Activated B cell treated with CpG ODN at 0.5 μM for 24 hours (primary cell): Measurements from ENCODE around the gene ID1. TPM values are rescaled to one million over a fixed set of nuclear protein-coding genes. Genes with fewer than 3 reads are reported as not detected.

Experiments used
- ATAC-seq: fragments of 200-7000 bp; cut with Tn5 transposase; one replicate; pipeline ENCODE4 v1.10.0; 2021; ENCODE audit warnings: low read depth, mild to moderate bottlenecking, moderate library complexity
- CTCF ChIA-PET: fragments of 350-600 bp; sonication (Branson Sonifier 250); formaldehyde crosslinking; loops from one replicate; lab custom pipeline; 2021; ENCODE audit warnings: antibody characterized with exemption; lab: Charles Lee
- POLR2A ChIA-PET: fragments of 350-600 bp; sonication (Branson Sonifier 250); formaldehyde crosslinking; loops from one replicate; lab custom pipeline; 2021; ENCODE audit warnings: antibody characterized with exemption; lab: Charles Lee
- DNase-seq: peaks from one replicate; pipeline ENCODE4 v3.0.0; 2022
- H3K27ac Mint-ChIP-seq: one replicate; pipeline ENCODE4 v1.8.0; 2020; ENCODE audit warnings: mixed read lengths
- H3K27me3 Mint-ChIP-seq: one replicate; pipeline ENCODE4 v1.8.0; 2021; ENCODE audit warnings: mixed read lengths
- H3K36me3 Mint-ChIP-seq: one replicate; pipeline ENCODE4 v1.8.0; 2021; ENCODE audit warnings: low read depth, mixed read lengths
- H3K4me1 Mint-ChIP-seq: one replicate; pipeline ENCODE4 v1.8.0; 2021; ENCODE audit warnings: mixed read lengths
- H3K4me3 Mint-ChIP-seq: one replicate; pipeline ENCODE4 v1.8.0; 2020; ENCODE audit warnings: mild to moderate bottlenecking, mixed read lengths
- H3K9me3 Mint-ChIP-seq: one replicate; pipeline ENCODE4 v1.8.0; 2020; ENCODE audit warnings: mixed read lengths
- CTCF ChIP-seq: fragments of 200-600 bp; IDR thresholded peaks from one replicate; pipeline ENCODE4 v1.8.0; 2022; ENCODE audit warnings: antibody characterized with exemption, mild to moderate bottlenecking
- intact Hi-C: fragments of 100-400 bp; cut with micrococcal nuclease; formaldehyde crosslinking; loops from one replicate; pipeline ENCODE4 v1.15.1; 2024
- total RNA-seq: library from RNA; stranded (reverse); gene quantifications from 2 replicates; pipeline ENCODE4 v1.2.3, GENCODE V29; 2022

The ID1 gene
- total RNA-seq: 0.20 and 0.60 TPM in 2 replicates

DNA sequence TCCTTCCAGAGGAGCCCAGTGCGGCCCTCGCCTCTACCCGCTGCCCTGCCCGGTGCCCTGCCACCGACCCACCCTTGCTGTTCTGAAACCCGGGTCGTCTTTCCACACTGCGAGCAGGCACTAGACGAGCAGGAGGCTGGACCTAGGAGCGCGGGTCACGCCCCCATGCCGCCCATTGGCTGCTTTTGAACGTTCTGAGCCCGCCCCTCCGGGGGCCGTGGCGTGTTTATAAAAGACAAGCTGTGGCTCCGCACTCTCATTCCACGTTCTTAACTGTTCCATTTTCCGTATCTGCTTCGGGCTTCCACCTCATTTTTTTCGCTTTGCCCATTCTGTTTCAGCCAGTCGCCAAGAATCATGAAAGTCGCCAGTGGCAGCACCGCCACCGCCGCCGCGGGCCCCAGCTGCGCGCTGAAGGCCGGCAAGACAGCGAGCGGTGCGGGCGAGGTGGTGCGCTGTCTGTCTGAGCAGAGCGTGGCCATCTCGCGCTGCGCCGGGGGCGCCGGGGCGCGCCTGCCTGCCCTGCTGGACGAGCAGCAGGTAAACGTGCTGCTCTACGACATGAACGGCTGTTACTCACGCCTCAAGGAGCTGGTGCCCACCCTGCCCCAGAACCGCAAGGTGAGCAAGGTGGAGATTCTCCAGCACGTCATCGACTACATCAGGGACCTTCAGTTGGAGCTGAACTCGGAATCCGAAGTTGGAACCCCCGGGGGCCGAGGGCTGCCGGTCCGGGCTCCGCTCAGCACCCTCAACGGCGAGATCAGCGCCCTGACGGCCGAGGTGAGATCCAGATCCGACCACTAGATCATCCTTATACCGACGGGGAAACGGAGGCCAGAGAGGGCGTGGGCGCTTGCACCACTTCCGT, at the start of gene ID1:
Gene ID1 (plus strand): TSS at position 259 of the 871 bp plus-strand sequence. CDS start 99 bp downstream, at position 358.
- H3K4me1 Mint-ChIP-seq: peaks cover 30% of the 10 kb centered on the region
- H3K27me3 Mint-ChIP-seq: peaks cover 42% of the 10 kb centered on the region
- CTCF ChIA-PET: interaction anchor here (0.7 to 3.4 kb wide), 6 partner anchors 7 to 48 kb away, joined by 3 to 36 read pairs (median 4); no protein-coding TSS in a partner anchor
- intact Hi-C loops: loop anchor here (1.0 to 2.0 kb wide), 6 partner anchors 8 to 118 kb away; partner anchors contain the start of genes BCL2L1 and HM13
- ATAC-seq: peak; percentile 91
- no peaks in the 10 kb centered on the region for H3K9me3 Mint-ChIP-seq
- POLR2A ChIA-PET: interaction anchor here (1.2 to 1.6 kb wide), 3 partner anchors 32 to 58 kb away, joined by 5 to 15 read pairs (median 5); a partner anchor contains a TSS
- peak; percentile 81 for DNase-seq
- no peak for TF ChIP-seq CTCF
- peaks cover 3% of the 10 kb centered on the region for H3K36me3 Mint-ChIP-seq
- peak within 1 kb of the TSS; percentile 18 for H3K27ac Mint-ChIP-seq
- peak within 1 kb of the TSS; percentile 97 for H3K4me3 Mint-ChIP-seq

GRCh38 chr20:31559704-31560093, 45.4 kb upstream of the ID1 start:
- H3K4me1 Mint-ChIP-seq: peaks cover 4% of the 10 kb centered on the region
- no peak for ATAC-seq
- ChIA-PET POLR2A (interaction anchor here (0.6 to 1.0 kb wide), 2 partner anchors 54 to 115 kb away, joined by 4 to 6 read pairs; no protein-coding TSS in a partner anchor), CTCF (interaction anchor here (0.7 to 9.2 kb wide), 10 partner anchors 10 to 164 kb away, joined by 3 to 256 read pairs (median 6); no protein-coding TSS in a partner anchor)
- no peak overlapping the region for H3K4me3 Mint-ChIP-seq
- TF ChIP-seq CTCF: no peak
- no peaks in the 10 kb centered on the region for H3K27me3 Mint-ChIP-seq
- intact Hi-C loops: loop anchor here (1.0 to 5.0 kb wide), 4 partner anchors 10 to 288 kb away; partner anchors contain the start of gene FOXS1
- no peak for DNase-seq
- H3K27ac Mint-ChIP-seq: no peak overlapping the region
- H3K9me3 Mint-ChIP-seq: no peaks in the 10 kb centered on the region
- peaks cover 70% of the 10 kb centered on the region for H3K36me3 Mint-ChIP-seq

- CTCF ChIA-PET: interaction anchor here (0.7 to 9.2 kb wide), 11 partner anchors 9 to 164 kb away, joined by 3 to 256 read pairs (median 4); no protein-coding TSS in a partner anchor
- ATAC-seq: peak; percentile 67
- Mint-ChIP-seq H3K4me1 (peaks cover 4% of the 10 kb centered on the region), H3K9me3 (no peaks in the 10 kb centered on the region), H3K27ac (no peak overlapping the region), H3K36me3 (peaks cover 66% of the 10 kb centered on the region), H3K27me3 (no peaks in the 10 kb centered on the region), H3K4me3 (no peak overlapping the region)
- DNase-seq: peak; percentile 61
- peak; percentile 82 for TF ChIP-seq CTCF
- POLR2A ChIA-PET: interaction anchor here (0.6 to 1.0 kb wide), 2 partner anchors 53 to 114 kb away, joined by 4 to 6 read pairs; no protein-coding TSS in a partner anchor
- intact Hi-C loops: loop anchor here (1.0 to 5.0 kb wide), 4 partner anchors 9 to 287 kb away; partner anchors contain the start of gene FOXS1
These were observed 44.9 kb upstream of the ID1 start for GRCh38 chr20:31560094-31560745.

DNA sequence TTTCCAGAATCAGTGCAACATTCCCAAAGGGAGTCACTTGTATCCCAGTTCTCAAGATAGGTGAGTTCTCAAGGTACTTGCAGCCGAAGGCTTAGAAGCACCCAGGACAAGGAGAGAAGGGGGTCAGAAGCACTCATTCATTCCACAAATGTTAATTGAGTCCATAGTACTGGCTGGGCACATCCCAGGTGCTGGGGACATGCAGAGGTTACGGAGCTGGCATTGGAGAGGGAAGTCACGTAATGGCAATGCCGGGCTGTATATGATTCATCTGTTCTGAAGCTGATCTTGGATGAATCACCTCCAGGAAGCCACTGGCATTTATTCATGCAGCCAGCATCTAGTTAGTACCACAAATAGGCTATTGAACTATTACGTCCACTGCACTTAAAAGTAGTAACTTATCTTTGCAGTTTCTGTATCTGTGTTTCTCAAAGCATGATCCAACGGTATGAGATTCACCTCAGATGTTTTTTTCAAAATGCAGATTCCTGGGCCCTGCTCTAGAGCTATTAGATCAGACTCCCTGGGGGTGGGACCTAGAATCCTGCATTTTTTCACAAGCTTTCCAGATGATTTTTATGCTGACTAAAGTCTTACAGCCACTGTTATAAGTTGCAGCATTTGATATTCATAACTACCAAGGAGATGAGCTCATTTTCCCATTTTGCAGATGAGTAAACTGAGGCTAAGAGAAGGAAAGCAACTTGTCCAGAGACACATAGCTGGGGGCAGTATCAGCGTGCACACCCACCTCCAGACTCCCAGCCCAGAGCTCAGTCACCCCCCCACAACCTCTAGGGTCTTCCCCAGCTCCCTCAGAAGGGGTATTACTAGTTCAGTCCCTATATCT, 44.1 kb upstream of the ID1 start:
- no peak for TF ChIP-seq CTCF
- Mint-ChIP-seq H3K9me3 (no peaks in the 10 kb centered on the region), H3K36me3 (peaks cover 64% of the 10 kb centered on the region), H3K27me3 (no peaks in the 10 kb centered on the region), H3K4me1 (peaks cover 4% of the 10 kb centered on the region), H3K4me3 (no peak overlapping the region), H3K27ac (no peak overlapping the region)
- DNase-seq: no peak
- intact Hi-C loops: loop anchor here (1.0 to 5.0 kb wide), 4 partner anchors 8 to 286 kb away; partner anchors contain the start of gene FOXS1
- no peak for ATAC-seq
- ChIA-PET POLR2A (interaction anchor here (1.0 kb wide), 2 partner anchors 52 kb away, joined by 4 read pairs; no protein-coding TSS in a partner anchor), CTCF (interaction anchor here (0.5 to 9.2 kb wide), 14 partner anchors 8 to 163 kb away, joined by 3 to 256 read pairs (median 4); no protein-coding TSS in a partner anchor)
